IMR-90 (cell line): ENCODE data around the gene ARFGAP3. TPM values are rescaled to one million over a fixed set of nuclear protein-coding genes. Genes with fewer than 3 reads are reported as not detected.
A peak's percentile ranks its signal among the peaks of the same experiment; 100 is the strongest.

Experiments used
- ATAC-seq: fragments of 200-7000 bp; cut with Tn5 transposase; 2 replicates; pipeline ENCODE4 v1.9.1; 2020; ENCODE audit warnings: low read depth, mild to moderate bottlenecking, moderate library complexity
- BruUV-seq: library from RNA; stranded (reverse); fragments of 400-500 nt; replicated peaks from 2 replicates; lab custom pipeline; 2021; lab: Mats Ljungman, UMichigan
- CTCF ChIA-PET: fragments of 300-600 bp; formaldehyde crosslinking; extraction: SDS; loops from one replicate; lab custom pipeline; 2021; ENCODE audit warnings: antibody characterized with exemption; lab: Yijun Ruan, JAX
- POLR2A ChIA-PET: fragments of 300-600 bp; sonication (Branson Sonifier 250); formaldehyde crosslinking; loops from one replicate; lab custom pipeline; 2022; ENCODE audit warnings: antibody characterized with exemption; ENCODE audit not compliant: unreplicated experiment; lab: Charles Lee
- DNase-seq: peaks from one replicate; pipeline ENCODE4 v3.0.0; 2013
- H2AFZ ChIP-seq: replicated peaks from 2 replicates; pipeline ENCODE3; 2013; ENCODE audit warnings: low read length, mild to moderate bottlenecking; ENCODE audit not compliant: poor library complexity
- H2AK5ac ChIP-seq: 2 replicates; pipeline ENCODE4 v1.6.1; 2013; ENCODE audit warnings: low read depth, low read length, inconsistent platforms
- H2AK9ac ChIP-seq: replicated peaks from 2 replicates; pipeline ENCODE3; 2013; ENCODE audit warnings: mild to moderate bottlenecking, low read depth, low read length, moderate library complexity; ENCODE audit not compliant: poor library complexity
- H2BK120ac ChIP-seq: 2 replicates; pipeline ENCODE4 v1.6.1; 2013; ENCODE audit warnings: low read depth, low read length, inconsistent platforms
- H2BK15ac ChIP-seq: 3 replicates; pipeline ENCODE4 v1.6.1; 2013; ENCODE audit warnings: low read depth, low read length, inconsistent platforms
- H2BK20ac ChIP-seq: 2 replicates; pipeline ENCODE4 v1.6.1; 2013; ENCODE audit warnings: low read depth, mild to moderate bottlenecking, inconsistent platforms, low read length, moderate library complexity
- H2BK5ac ChIP-seq: 2 replicates; pipeline ENCODE4 v1.6.1; 2013; ENCODE audit warnings: mild to moderate bottlenecking, low read depth, low read length, inconsistent platforms; ENCODE audit not compliant: poor library complexity, severe bottlenecking
- H3K14ac ChIP-seq: replicated peaks from 2 replicates; pipeline ENCODE4 v1.6.1; 2013; ENCODE audit warnings: low read depth, low read length, inconsistent platforms
- H3K18ac ChIP-seq: 2 replicates; pipeline ENCODE4 v1.6.1; 2013; ENCODE audit warnings: low read depth, low read length, control low read depth
- H3K23ac ChIP-seq: 2 replicates; pipeline ENCODE4 v1.6.1; 2013; ENCODE audit warnings: low read depth, low read length, inconsistent platforms
- H3K27ac ChIP-seq: 2 replicates; pipeline ENCODE4 v1.5.1; 2013; ENCODE audit warnings: mild to moderate bottlenecking, control low read depth, low read length; ENCODE audit not compliant: insufficient read depth
- H3K27me3 ChIP-seq: 2 replicates; pipeline ENCODE4 v1.6.1; 2013; ENCODE audit warnings: low read length; ENCODE audit not compliant: control insufficient read depth, insufficient read depth
- H3K36me3 ChIP-seq: 2 replicates; pipeline ENCODE4 v1.6.1; 2013; ENCODE audit warnings: low read length, mixed read lengths; ENCODE audit not compliant: control insufficient read depth, insufficient read depth
- H3K4ac ChIP-seq: 2 replicates; pipeline ENCODE4 v1.6.1; 2013; ENCODE audit warnings: low read depth, low read length, inconsistent platforms
- H3K4me1 ChIP-seq: 2 replicates; pipeline ENCODE4 v1.6.1; 2013; ENCODE audit warnings: low read length, mixed read lengths; ENCODE audit not compliant: control insufficient read depth, insufficient read depth
- H3K4me2 ChIP-seq: 2 replicates; pipeline ENCODE4 v1.6.1; 2013; ENCODE audit warnings: low read depth, mild to moderate bottlenecking, control low read depth, low read length, moderate library complexity
- H3K4me3 ChIP-seq: 2 replicates; pipeline ENCODE4 v1.5.1; 2013; ENCODE audit warnings: low read depth, mild to moderate bottlenecking, control low read depth, low read length, moderate library complexity; ENCODE audit not compliant: insufficient read depth
- H3K56ac ChIP-seq: 2 replicates; pipeline ENCODE4 v1.6.1; 2013; ENCODE audit warnings: low read length, inconsistent platforms; ENCODE audit not compliant: insufficient read depth; ENCODE audit errors: extremely low read depth
- H3K79me1 ChIP-seq, 2 experiments: 2 replicates each; pipeline ENCODE4 v1.6.1; 2013; ENCODE audit warnings: low read length in 2 of 2, inconsistent platforms in 1 of 2, low read depth in 1 of 2
- H3K9ac ChIP-seq: 2 replicates; pipeline ENCODE4 v1.6.1; 2013; ENCODE audit warnings: low read depth, low read length, control low read depth
- H3K9me1 ChIP-seq: 2 replicates; pipeline ENCODE4 v1.6.1; 2013; ENCODE audit warnings: low read length, inconsistent platforms; ENCODE audit not compliant: insufficient read depth
- H3K9me3 ChIP-seq: 2 replicates; pipeline ENCODE4 v1.6.1; 2013; ENCODE audit warnings: low read length; ENCODE audit not compliant: control insufficient read depth, insufficient read depth
- H4K20me1 ChIP-seq: 2 replicates; pipeline ENCODE4 v1.6.1; 2013; ENCODE audit warnings: low read length, inconsistent platforms; ENCODE audit not compliant: insufficient read depth
- H4K5ac ChIP-seq: 2 replicates; pipeline ENCODE4 v1.6.1; 2013; ENCODE audit warnings: mild to moderate bottlenecking, low read depth, low read length, control low read depth
- H4K8ac ChIP-seq, 2 experiments: 2 replicates each; pipeline ENCODE4 v1.6.1; 2013; ENCODE audit warnings: low read depth in 2 of 2, low read length in 2 of 2, control low read depth in 1 of 2, inconsistent platforms in 1 of 2
- H4K91ac ChIP-seq: 2 replicates; pipeline ENCODE4 v1.6.1; 2013; ENCODE audit warnings: low read depth, low read length, inconsistent platforms; ENCODE audit not compliant: insufficient read depth
- CEBPB ChIP-seq: IDR thresholded peaks from 2 replicates; pipeline ENCODE4 v1.6.1; 2012; ENCODE audit warnings: low read depth, low read length, improper control_type of control experiment
- CHD1 ChIP-seq: IDR thresholded peaks from 2 replicates; pipeline ENCODE4 v1.6.1; 2012; ENCODE audit warnings: low read depth, low read length, improper control_type of control experiment
- CTCF ChIP-seq: conservative IDR thresholded peaks from 2 replicates; pipeline ENCODE4 v1.5.1; 2012; ENCODE audit warnings: mild to moderate bottlenecking, low read depth, low read length, improper control_type of control experiment
- ELK1 ChIP-seq: fragments of 150-350 bp; IDR thresholded peaks from 2 replicates; pipeline ENCODE4 v1.6.1; 2016; ENCODE audit warnings: low read depth, mild to moderate bottlenecking, low read length, moderate library complexity, borderline replicate concordance
- FOS ChIP-seq: fragments of 150-350 bp; IDR thresholded peaks from 2 replicates; pipeline ENCODE4 v1.6.1; 2016; ENCODE audit warnings: low read depth, low read length
- MAFK ChIP-seq: IDR thresholded peaks from 2 replicates; pipeline ENCODE4 v1.6.1; 2012; ENCODE audit warnings: low read depth, low read length, improper control_type of control experiment
- MAZ ChIP-seq: IDR thresholded peaks from 2 replicates; pipeline ENCODE4 v1.6.1; 2012; ENCODE audit warnings: low read depth, mild to moderate bottlenecking, low read length, improper control_type of control experiment, moderate library complexity, borderline replicate concordance
- MXI1 ChIP-seq: IDR thresholded peaks from 2 replicates; pipeline ENCODE4 v1.6.1; 2012; ENCODE audit warnings: low read depth, mild to moderate bottlenecking, low read length, moderate library complexity, borderline replicate concordance
- NFE2L2 ChIP-seq: fragments of 150-350 bp; IDR thresholded peaks from 2 replicates; pipeline ENCODE4 v1.6.1; 2016; ENCODE audit warnings: low read depth, mild to moderate bottlenecking, low read length
- POLR2A ChIP-seq: IDR thresholded peaks from 2 replicates; pipeline ENCODE4 v1.6.1; 2012; ENCODE audit warnings: mild to moderate bottlenecking, low read depth, low read length
- RAD21 ChIP-seq: IDR thresholded peaks from 2 replicates; pipeline ENCODE4 v1.6.1; 2012; ENCODE audit warnings: low read length, improper control_type of control experiment
- RCOR1 ChIP-seq: IDR thresholded peaks from 2 replicates; pipeline ENCODE4 v1.6.1; 2012; ENCODE audit warnings: mild to moderate bottlenecking, low read length, improper control_type of control experiment; ENCODE audit not compliant: insufficient replicate concordance
- RFX5 ChIP-seq: IDR thresholded peaks from 2 replicates; pipeline ENCODE4 v1.8.0; 2012; ENCODE audit warnings: low read depth, mild to moderate bottlenecking, low read length, moderate library complexity
- SMC3 ChIP-seq: fragments of 150-350 bp; IDR thresholded peaks from 2 replicates; pipeline ENCODE4 v1.6.1; 2016; ENCODE audit warnings: low read depth, mild to moderate bottlenecking, antibody characterized with exemption, low read length, moderate library complexity
- USF2 ChIP-seq: fragments of 150-350 bp; IDR thresholded peaks from 2 replicates; pipeline ENCODE4 v1.6.1; 2017; ENCODE audit warnings: mild to moderate bottlenecking, antibody characterized with exemption, low read length, low read depth
- WGBS, 2 experiments: methylation state at CpG; one replicate each; pipeline versions ENCODE4 v1.1.5 to v1.1.7; 2013; ENCODE audit warnings: missing lambda C conversion rate in 2 of 2; ENCODE audit not compliant: insufficient read length in 1 of 2; ENCODE audit errors: extremely low coverage in 2 of 2; 5-methylcytosine and 5-hydroxymethylcytosine counted together
- dilution Hi-C: fragments of 300-500 bp; cut with HindIII; formaldehyde crosslinking; loops from one replicate; pipeline ENCODE4 v1.14.3; 2018; ENCODE audit warnings: low sequenced_read_pairs; ENCODE audit not compliant: unreplicated experiment
- in situ Hi-C: fragments of 300-500 bp; cut with MboI; formaldehyde crosslinking; loops from 3 replicates; pipeline ENCODE4 v1.14.3; 2019; ENCODE audit warnings: low sequenced_read_pairs, inconsistent platforms, mixed read lengths
- intact Hi-C: fragments of 100-400 bp; cut with micrococcal nuclease; formaldehyde crosslinking; loops from 2 replicates; pipeline ENCODE4 v1.10.0; 2022
- polyA plus RNA-seq, 3 experiments: library from polyadenylated mRNA; depleted of rRNA; stranded (reverse); fragments of >200 nt; gene quantifications; 2 replicates each; pipeline ENCODE4 v1.2.3, GENCODE V29; 2012; ENCODE audit warnings: low replicate concordance in 1 of 3
- total RNA-seq: library from RNA; depleted of rRNA; stranded (reverse); fragments of >200 nt; gene quantifications from 2 replicates; pipeline ENCODE4 v1.2.3, GENCODE V29; 2012

The ARFGAP3 gene
- total and polyA plus RNA-seq, 2 of the 4 experiments (the other 2 are of a cell fraction), result 50.0 to 70.1 TPM

GRCh38 chr22:42760806-42761565 is 96.1 kb downstream of the ARFGAP3 start:
- no peak overlapping the region for H2BK5ac ChIP-seq
- H3K9me1 ChIP-seq, result peaks cover 23% of the 10 kb centered on the region
- H2BK120ac ChIP-seq, result peak overlapping the region; percentile 32
- dilution Hi-C loops, result no loop called here
- H3K56ac ChIP-seq, result no peak overlapping the region
- peak overlapping the region; percentile 70 for H2AK9ac ChIP-seq
- 88% methylated on average over 5 of the region's 18 CpGs; no CpG with 5 or more reads in 1 of the 2 experiments for WGBS, 2 experiments
- H3K79me1 ChIP-seq, result no peaks in the 10 kb centered on the region
- no peak overlapping the region for H3K27ac ChIP-seq
- peaks cover 15% of the 10 kb centered on the region for H3K4me1 ChIP-seq
- in situ Hi-C loops, result no loop called here
- peak overlapping the region; percentile 26 for H4K91ac ChIP-seq
- no peak overlapping the region for H4K8ac ChIP-seq
- no peak overlapping the region; the same call in 2 of the 3 replicates for H2BK15ac ChIP-seq
- intact Hi-C loops, result no loop called here
- no TSS peak for BruUV-seq
- CTCF ChIA-PET, result no interaction called here
- DNase-seq (no peak), ATAC-seq (no peak)
- H3K4me2 ChIP-seq, result no peak overlapping the region
- no peak overlapping the region; the same call in 1 of the 2 replicates for H3K14ac ChIP-seq
- no peak overlapping the region for H3K4me3 ChIP-seq
- no peaks in the 10 kb centered on the region for H3K9me3 ChIP-seq
- no peaks in the 10 kb centered on the region for H3K36me3 ChIP-seq
- H2AK5ac ChIP-seq, result peak overlapping the region; percentile 66; the same call in 1 of the 2 replicates
- no peak overlapping the region for H3K18ac ChIP-seq
- H4K20me1 ChIP-seq, result no peaks in the 10 kb centered on the region
- peak overlapping the region; percentile 45; the same call in 1 of the 2 replicates for H2BK20ac ChIP-seq
- H4K5ac ChIP-seq, result no peak overlapping the region; the same call in 1 of the 2 replicates
- H2AFZ ChIP-seq, result peak overlapping the region; percentile 13
- peak overlapping the region; percentile 25; the same call in 1 of the 2 replicates for H3K4ac ChIP-seq
- no peak overlapping the region for H3K23ac ChIP-seq
- H3K9ac ChIP-seq, result no peak overlapping the region
- no peaks in the 10 kb centered on the region for H3K27me3 ChIP-seq
- POLR2A ChIA-PET, result no interaction called here
- no peak for TF ChIP-seq USF2
- TF ChIP-seq FOS, result no peak
- no peak for TF ChIP-seq CHD1
- no peak for TF ChIP-seq MAFK
- TF ChIP-seq RAD21, result no peak
- TF ChIP-seq MXI1, result no peak
- no peak for TF ChIP-seq SMC3
- TF ChIP-seq RCOR1, result no peak
- TF ChIP-seq MAZ, result no peak
- TF ChIP-seq POLR2A, result no peak
- TF ChIP-seq CTCF, result no peak
- no peak for TF ChIP-seq RFX5
- TF ChIP-seq CEBPB, result no peak
- TF ChIP-seq NFE2L2, result no peak
- TF ChIP-seq ELK1, result no peak
